G401 (cell line): ENCODE results near the gene GGTLC2. TPM values are rescaled to one million over a fixed set of nuclear protein-coding genes. Genes with fewer than 3 reads are reported as not detected.

Experiments
- DNase-seq: peaks from one replicate; pipeline ENCODE4 v3.0.0-alpha.2; 2015; ENCODE audit warnings: low spot score
- in situ Hi-C: cut with HindIII; loops from 2 replicates; pipeline ENCODE4 v1.10.0; 2016; ENCODE audit warnings: low sequenced_read_pairs, mixed read lengths
- total RNA-seq: library from RNA; depleted of rRNA; stranded (reverse); fragments of >200 nt; shearing (Covaris generic); gene quantifications from 2 replicates; pipeline ENCODE4 v1.2.3, GENCODE V29; 2014

Gene GGTLC2
- total RNA-seq, 1 experiment from 2014 or later: not detected

GRCh38 chr22:22663861-22664800 lies 19.7 kb downstream of the GGTLC2 start:
- in situ Hi-C loops: no loop called here

GRCh38 chr22:22666307-22667091 lies 22.1 kb downstream of the GGTLC2 start:
- in situ Hi-C loops: no loop called here
- no peak for DNase-seq

More at GRCh38 chr22:22663861-22664800, 19.7 kb downstream of the GGTLC2 start:
- no peak for DNase-seq

DNA sequence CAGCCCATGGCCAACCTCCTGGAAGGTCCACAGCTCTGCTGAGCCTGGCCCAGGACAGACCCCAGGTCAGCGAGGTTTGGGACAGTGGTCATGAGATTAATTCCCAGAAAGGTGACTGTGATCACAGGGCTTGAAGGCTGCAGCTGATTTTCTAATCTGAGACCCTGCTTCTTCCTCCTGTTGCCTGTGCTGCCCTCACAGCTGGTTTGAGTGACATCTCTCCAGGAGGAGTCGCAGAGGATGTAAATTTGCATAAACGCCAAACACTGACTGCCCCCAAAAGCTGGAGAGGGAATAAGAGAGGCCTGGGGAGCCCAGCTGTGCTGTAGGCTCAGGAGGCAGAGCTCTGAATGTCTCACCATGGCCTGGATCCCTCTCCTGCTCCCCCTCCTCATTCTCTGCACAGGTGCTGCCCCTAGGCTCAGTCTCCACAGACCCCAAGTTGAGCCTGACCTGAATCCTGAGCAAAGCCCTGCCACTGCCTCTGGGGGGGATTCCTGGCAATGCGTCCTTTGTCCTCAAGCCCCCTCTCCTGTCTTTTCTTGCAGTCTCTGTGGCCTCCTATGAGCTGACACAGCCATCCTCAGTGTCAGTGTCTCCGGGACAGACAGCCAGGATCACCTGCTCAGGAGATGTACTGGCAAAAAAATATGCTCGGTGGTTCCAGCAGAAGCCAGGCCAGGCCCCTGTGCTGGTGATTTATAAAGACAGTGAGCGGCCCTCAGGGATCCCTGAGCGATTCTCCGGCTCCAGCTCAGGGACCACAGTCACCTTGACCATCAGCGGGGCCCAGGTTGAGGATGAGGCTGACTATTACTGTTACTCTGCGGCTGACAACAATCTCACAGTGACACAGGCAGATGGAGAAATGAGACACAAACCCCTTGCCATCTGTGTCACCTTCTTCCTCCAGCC lies 23.8 kb downstream of the GGTLC2 start:
- in situ Hi-C loops: no loop called here
- DNase-seq: no peak

GRCh38 chr22:22669093-22669492 lies 24.7 kb downstream of the GGTLC2 start:
- no peak for DNase-seq
- in situ Hi-C loops: no loop called here

GRCh38 chr22:22670076-22670795 lies 25.8 kb downstream of the GGTLC2 start:
- in situ Hi-C loops: no loop called here
- no peak for DNase-seq

- no peak for DNase-seq
- in situ Hi-C loops: no loop called here
Observed at GRCh38 chr22:22671506-22671905, 27.1 kb downstream of the GGTLC2 start.

DNA sequence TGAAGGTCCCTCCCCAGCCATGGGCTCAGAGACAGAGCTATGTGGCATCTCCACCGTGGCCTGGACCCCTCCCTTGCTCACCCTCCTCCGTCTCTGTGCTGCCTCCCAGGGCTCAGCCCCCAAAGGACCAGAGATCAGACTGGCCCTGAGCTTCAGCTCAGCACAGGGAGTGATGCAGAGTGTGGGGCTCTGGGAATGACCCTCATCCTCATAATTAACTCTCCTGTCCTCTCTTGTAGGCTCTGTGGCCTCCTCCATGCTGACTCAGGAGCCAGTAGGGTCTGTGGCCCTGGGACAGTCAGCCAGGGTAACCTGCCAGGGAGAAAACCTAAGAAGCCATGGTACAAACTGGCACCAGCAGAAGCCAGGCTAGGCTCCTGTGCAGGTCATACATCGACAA lies 28.7 kb downstream of the GGTLC2 start:
- DNase-seq: no peak
- in situ Hi-C loops: no loop called here

DNA sequence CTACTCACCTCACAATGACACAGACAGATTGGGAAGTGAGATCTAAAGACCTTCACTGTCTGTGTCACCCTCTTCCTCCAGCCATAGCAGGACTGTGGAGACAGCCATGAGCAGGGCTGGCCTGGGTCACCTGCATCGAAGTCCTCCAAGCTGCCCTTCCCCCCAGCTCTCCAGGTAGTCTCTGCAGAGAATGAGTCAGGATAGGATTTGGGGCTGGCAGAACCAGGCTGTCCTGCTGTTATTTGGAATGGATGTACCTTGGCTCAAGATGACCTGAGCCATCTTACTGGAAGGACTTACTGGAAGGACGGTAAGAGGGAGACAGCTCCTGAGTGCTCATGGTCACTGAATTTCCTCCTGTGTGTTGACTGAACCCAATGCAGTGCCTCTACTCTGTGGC lies 29.2 kb downstream of the GGTLC2 start:
- peak; percentile 81 for DNase-seq
- in situ Hi-C loops: no loop called here

DNA sequence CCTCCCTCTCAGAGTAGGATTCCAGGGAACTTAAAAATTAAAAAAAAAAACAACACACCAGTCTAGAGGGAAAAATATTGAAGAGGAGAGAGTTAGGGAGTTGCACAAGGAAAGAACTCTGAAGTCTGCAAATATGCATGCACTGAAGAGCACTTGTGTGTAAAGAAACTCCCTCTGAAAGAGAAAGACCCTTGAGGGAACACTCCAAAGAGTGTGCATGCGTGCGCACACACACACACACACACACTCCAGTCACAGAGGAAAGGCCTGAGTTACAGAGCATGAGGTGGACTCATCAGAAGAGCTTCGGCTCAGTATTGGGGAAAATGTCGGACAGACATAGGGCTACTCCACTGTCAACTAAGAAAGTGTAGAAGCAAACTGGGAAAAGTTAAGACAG lies 30.1 kb downstream of the GGTLC2 start:
- in situ Hi-C loops: no loop called here
- DNase-seq: no peak

GRCh38 chr22:22678970-22679369 lies 34.6 kb downstream of the GGTLC2 start:
- DNase-seq: no peak
- in situ Hi-C loops: no loop called here

GRCh38 chr22:22680396-22680795 lies 36.0 kb downstream of the GGTLC2 start:
- in situ Hi-C loops: no loop called here
- DNase-seq: no peak

GRCh38 chr22:22681221-22681739 lies 36.9 kb downstream of the GGTLC2 start:
- no peak for DNase-seq
- in situ Hi-C loops: no loop called here

DNA sequence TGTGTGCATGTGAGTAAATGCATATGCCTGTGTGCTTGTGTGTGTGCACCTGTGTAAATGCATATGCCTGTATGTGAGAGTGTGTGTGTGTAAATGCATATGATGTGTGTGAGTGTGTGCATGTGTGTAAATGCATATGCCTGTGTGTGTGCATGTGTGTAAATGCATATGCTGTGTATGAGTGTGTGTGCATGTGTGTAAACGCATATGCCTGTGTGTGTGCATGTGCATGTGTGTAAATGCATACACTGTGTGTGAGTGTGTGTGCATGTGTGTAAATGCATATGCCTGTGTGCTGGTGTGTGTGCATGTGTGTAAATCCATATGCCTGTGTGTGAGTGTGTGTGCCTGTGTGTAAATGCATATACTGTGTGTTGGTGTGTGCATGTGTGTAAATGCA lies 37.8 kb downstream of the GGTLC2 start:
- DNase-seq: no peak
- in situ Hi-C loops: no loop called here

DNA sequence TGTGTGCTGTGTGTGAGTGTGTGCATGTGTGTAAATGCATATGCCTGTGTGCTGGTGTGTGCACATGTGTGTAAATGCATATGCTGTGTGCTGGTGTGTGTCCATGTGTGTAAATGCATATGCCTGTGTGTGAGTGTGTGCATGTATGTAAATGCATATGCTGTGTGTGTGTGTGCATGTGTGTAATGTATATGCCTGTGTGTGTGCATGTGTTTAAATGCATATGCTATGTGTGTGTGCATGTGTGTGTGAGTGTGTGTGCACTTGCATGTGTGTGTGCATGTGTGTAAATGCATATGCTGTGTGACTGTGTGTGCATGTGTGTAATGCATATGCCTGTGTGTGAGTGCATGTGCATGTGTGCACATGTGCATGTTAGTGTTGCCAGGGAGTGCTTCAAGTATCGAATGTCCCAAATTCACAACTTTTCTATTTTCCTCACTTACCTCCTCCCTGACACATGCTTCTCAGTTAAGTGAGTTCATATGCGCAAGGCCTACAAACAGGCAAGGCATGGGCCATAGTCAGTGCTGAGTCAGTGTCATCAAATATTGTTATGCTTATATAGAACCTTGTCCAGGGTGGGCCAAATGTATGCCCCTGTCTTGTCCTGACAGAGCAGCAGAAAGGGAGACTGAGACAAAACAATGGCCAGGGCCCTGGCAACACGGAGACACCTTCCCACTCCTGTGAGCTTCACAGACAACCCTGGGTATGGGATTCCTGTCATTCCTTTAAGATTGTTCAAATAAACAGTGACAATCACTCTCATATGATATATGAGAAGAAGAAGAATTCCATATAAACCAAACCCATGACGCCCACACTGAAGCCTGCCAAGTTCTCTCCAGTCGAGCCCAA lies 38.6 kb downstream of the GGTLC2 start:
- DNase-seq: no peak

DNA sequence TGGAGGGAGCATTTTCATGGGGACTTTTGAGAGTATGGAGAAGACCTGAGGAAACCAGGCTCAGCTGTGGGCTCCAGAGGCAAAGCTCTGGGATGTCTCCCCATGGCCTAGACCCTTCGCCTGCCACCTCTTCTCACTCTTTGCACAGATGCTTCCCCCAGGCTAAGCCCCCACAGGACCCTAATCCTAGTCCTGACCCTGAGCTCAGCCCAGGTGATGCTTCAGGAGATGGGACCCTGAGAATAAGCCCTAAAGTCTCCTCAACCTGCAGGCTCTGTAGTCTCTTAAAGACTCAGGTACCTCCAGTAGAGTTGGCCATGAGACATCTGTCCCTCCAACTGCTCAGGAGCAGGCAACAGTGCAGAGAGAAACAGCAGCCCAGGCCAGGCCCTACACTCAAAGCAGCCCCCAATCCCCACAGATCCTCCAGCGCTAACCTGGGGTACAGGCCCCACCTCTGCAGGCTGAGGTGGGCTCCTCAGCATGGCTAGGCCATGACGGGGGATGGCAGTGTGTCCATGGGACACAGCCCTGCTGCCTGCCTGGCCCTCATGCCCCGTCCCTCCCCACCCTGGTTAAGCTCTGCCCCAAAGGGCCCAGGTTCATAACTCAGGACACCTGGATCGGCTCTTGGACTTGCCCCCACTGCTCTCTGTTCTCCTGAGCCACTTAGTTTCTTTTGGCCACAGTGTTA lies 39.4 kb downstream of the GGTLC2 start:
- in situ Hi-C loops: no loop called here
- no peak for DNase-seq

More for the DNA sequence above, 38.6 kb downstream of the GGTLC2 start:
- in situ Hi-C loops: no loop called here

- DNase-seq: peak; percentile 22
- in situ Hi-C loops: no loop called here
Observed at GRCh38 chr22:22684580-22685561, 40.5 kb downstream of the GGTLC2 start.
